Iris pigment epithelial cell (primary cell): ENCODE results near the gene PRUNE1.

Experiments used
- DNase-seq: peaks from one replicate; pipeline ENCODE4 v3.0.0-alpha.2; 2011; ENCODE audit warnings: low read depth

Gene PRUNE1

GRCh38 chr1:151006327-151007052 is 1.8 kb upstream of the PRUNE1 start, which contains the start of gene MINDY1:
MINDY1 (minus strand) TSS chr1:151006902; CDS start chr1:151002617, 4,285 bp downstream.
- DNase-seq = peak; percentile 90

GRCh38 chr1:151007853-151008243 is 401 bp upstream of the PRUNE1 start:
- DNase-seq = no peak

GRCh38 chr1:151009206-151009587 is 948 bp downstream of the PRUNE1 start:
- DNase-seq = peak; percentile 66

- DNase-seq = no peak
Measured at GRCh38 chr1:151009674-151010345, 1.6 kb downstream of the PRUNE1 start.

GRCh38 chr1:151010346-151010726 is 2.1 kb downstream of the PRUNE1 start:
- no peak for DNase-seq

GRCh38 chr1:151011154-151011850 is 3.1 kb downstream of the PRUNE1 start:
- no peak for DNase-seq

GRCh38 chr1:151012684-151013471 is 4.6 kb downstream of the PRUNE1 start:
- no peak for DNase-seq

- peak; percentile 39 for DNase-seq
Measured at GRCh38 chr1:151013518-151013917, 5.3 kb downstream of the PRUNE1 start.

GRCh38 chr1:151024540-151025146 is 16.4 kb downstream of the PRUNE1 start:
- peak; percentile 64 for DNase-seq

- no peak for DNase-seq
Measured at GRCh38 chr1:151026460-151026859, 18.2 kb downstream of the PRUNE1 start.

GRCh38 chr1:151032164-151032563 is 23.9 kb downstream of the PRUNE1 start:
- DNase-seq = no peak

- no peak for DNase-seq
Measured at GRCh38 chr1:151035167-151035566, 26.9 kb downstream of the PRUNE1 start.

- no peak for DNase-seq
Measured at GRCh38 chr1:151036356-151036755, 28.1 kb downstream of the PRUNE1 start, which contains the start of gene BNIPL. BNIPL (plus strand) TSS chr1:151036586; CDS start chr1:151036726, 140 bp downstream.

GRCh38 chr1:151037032-151037431 is 28.8 kb downstream of the PRUNE1 start:
- DNase-seq = no peak

- no peak for DNase-seq
Measured at GRCh38 chr1:151039521-151039920, 31.3 kb downstream of the PRUNE1 start.

GRCh38 chr1:151043163-151043562 is 34.9 kb downstream of the PRUNE1 start:
- no peak for DNase-seq

- DNase-seq = peak; percentile 67
Measured at GRCh38 chr1:151047591-151047924, 39.3 kb downstream of the PRUNE1 start, which contains the start of gene C1orf56. C1orf56 (plus strand) TSS chr1:151047751; CDS start chr1:151047848, 97 bp downstream.

GRCh38 chr1:151047925-151048644 is 39.8 kb downstream of the PRUNE1 start:
- peak; percentile 82 for DNase-seq

- DNase-seq = no peak
Measured at GRCh38 chr1:151048645-151049032, 40.4 kb downstream of the PRUNE1 start.

GRCh38 chr1:151049458-151049857 is 41.2 kb downstream of the PRUNE1 start:
- no peak for DNase-seq
